ENCODE measurements around the gene PSMG4. TPM values are rescaled to one million over a fixed set of nuclear protein-coding genes. Genes with fewer than 3 reads are reported as not detected.

The PSMG4 gene
- total RNA-seq, 1 experiment from 2014 or later = 35.0 TPM

DNA sequence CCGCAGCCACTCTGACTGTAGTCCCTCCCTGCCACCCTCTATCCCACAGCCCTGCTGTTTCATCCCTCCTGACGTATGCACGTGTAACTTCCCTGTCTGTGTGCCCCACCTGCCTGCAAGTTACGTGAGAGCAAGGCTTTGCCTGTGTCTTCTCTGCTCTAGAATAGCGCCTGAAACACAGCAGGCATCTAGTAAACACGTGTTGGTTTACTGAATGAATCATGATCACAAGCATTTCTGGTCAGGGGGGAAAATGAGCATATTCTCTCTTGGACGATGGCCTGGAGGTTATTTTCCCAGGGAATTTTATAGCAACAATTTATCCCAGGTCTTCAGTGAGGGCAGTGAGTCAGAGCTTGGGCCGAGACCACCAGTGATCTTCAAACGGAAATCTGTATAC is 38.3 kb downstream of the PSMG4 start:
- RAD21 ChIA-PET (ENCODE audit: low non-redundant PET in 1 of 2, low total read pairs in 2 of 2, uncharacterized antibody in 2 of 2, unreplicated experiment in 2 of 2) = no interaction called here
- no peaks in the 10 kb centered on the region for H3K36me3 ChIP-seq (ENCODE audit: control insufficient read depth in 1 of 2, insufficient read depth in 2 of 2, low read length in 2 of 2)
- H3K79me2 ChIP-seq (ENCODE audit: insufficient read depth, low read length) = no peaks in the 10 kb centered on the region
- intact Hi-C loops (cut with micrococcal nuclease) = loop anchor here (5.0 kb wide), 1 partner anchor 435 kb away; no protein-coding TSS in a partner anchor
- no peak overlapping the region for H3K4me3 ChIP-seq (replicated peaks in 1 of 2; ENCODE audit: low read depth in 1 of 2, low read length in 2 of 2)
- ATAC-seq = no peak
- no peaks in the 10 kb centered on the region for H3K9me2 ChIP-seq (ENCODE audit: insufficient read depth)
- H3K9ac ChIP-seq (ENCODE audit: low read length) = no peak overlapping the region
- H3K4me2 ChIP-seq (ENCODE audit: low read length) = no peak overlapping the region
- H3K27ac ChIP-seq (ENCODE audit: low read depth, low read length) = no peak overlapping the region
- no peak overlapping the region for H2AFZ ChIP-seq (ENCODE audit: low read depth, low read length, poor library complexity, severe bottlenecking)
- no peaks in the 10 kb centered on the region for H4K20me1 ChIP-seq (ENCODE audit: insufficient read depth)
- TF ChIP-seq POLR2AphosphoS5 (IDR thresholded peaks at IDR 0.05; ENCODE audit: low read depth, low read length) (no peak), SIN3A (IDR thresholded peaks at IDR 0.05; ENCODE audit: low read depth) (no peak), SRF (IDR thresholded peaks at IDR 0.05; ENCODE audit: low read depth) (no peak), JUND (IDR thresholded peaks at IDR 0.05) (no peak), FOSL1 (IDR thresholded peaks at IDR 0.05; ENCODE audit: low read depth) (no peak), TCF7L2 (IDR thresholded peaks at IDR 0.05; ENCODE audit: borderline replicate concordance, extremely low read depth, insufficient read depth, insufficient read length) (no peak), EZH2phosphoT487 (IDR thresholded peaks at IDR 0.05; ENCODE audit: borderline replicate concordance) (no peak), ATF3 (IDR thresholded peaks at IDR 0.05) (no peak), YY1 (IDR thresholded peaks at IDR 0.05; ENCODE audit: extremely low read depth, insufficient replicate concordance, low read depth, low read length) (no peak), CEBPB (IDR thresholded peaks at IDR 0.05; ENCODE audit: low read depth) (no peak), POLR2A (IDR thresholded peaks at IDR 0.05; ENCODE audit: borderline replicate concordance, extremely low read depth, insufficient read depth, insufficient read length) (no peak), EZH2 (IDR thresholded peaks at IDR 0.05) (no peak), ELF1 (IDR thresholded peaks at IDR 0.05; ENCODE audit: borderline replicate concordance, low read depth) (no peak), CBX3 (IDR thresholded peaks at IDR 0.05; ENCODE audit: low read depth) (no peak), ZFX (IDR thresholded peaks at IDR 0.05) (no peak), SP1 (IDR thresholded peaks at IDR 0.05; ENCODE audit: low read depth) (no peak)
- TF ChIP-seq, protein P1, sequence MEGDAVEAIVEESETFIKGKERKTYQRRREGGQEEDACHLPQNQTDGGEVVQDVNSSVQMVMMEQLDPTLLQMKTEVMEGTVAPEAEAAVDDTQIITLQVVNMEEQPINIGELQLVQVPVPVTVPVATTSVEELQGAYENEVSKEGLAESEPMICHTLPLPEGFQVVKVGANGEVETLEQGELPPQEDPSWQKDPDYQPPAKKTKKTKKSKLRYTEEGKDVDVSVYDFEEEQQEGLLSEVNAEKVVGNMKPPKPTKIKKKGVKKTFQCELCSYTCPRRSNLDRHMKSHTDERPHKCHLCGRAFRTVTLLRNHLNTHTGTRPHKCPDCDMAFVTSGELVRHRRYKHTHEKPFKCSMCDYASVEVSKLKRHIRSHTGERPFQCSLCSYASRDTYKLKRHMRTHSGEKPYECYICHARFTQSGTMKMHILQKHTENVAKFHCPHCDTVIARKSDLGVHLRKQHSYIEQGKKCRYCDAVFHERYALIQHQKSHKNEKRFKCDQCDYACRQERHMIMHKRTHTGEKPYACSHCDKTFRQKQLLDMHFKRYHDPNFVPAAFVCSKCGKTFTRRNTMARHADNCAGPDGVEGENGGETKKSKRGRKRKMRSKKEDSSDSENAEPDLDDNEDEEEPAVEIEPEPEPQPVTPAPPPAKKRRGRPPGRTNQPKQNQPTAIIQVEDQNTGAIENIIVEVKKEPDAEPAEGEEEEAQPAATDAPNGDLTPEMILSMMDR (IDR thresholded peaks at IDR 0.05 in 2 of 3, conservative IDR thresholded peaks at IDR 0.05 in 1 of 3; ENCODE audit: borderline replicate concordance in 1 of 3, insufficient read depth in 1 of 3, low read depth in 2 of 3, low read length in 2 of 3) = no peak
- TF ChIP-seq, protein P2, sequence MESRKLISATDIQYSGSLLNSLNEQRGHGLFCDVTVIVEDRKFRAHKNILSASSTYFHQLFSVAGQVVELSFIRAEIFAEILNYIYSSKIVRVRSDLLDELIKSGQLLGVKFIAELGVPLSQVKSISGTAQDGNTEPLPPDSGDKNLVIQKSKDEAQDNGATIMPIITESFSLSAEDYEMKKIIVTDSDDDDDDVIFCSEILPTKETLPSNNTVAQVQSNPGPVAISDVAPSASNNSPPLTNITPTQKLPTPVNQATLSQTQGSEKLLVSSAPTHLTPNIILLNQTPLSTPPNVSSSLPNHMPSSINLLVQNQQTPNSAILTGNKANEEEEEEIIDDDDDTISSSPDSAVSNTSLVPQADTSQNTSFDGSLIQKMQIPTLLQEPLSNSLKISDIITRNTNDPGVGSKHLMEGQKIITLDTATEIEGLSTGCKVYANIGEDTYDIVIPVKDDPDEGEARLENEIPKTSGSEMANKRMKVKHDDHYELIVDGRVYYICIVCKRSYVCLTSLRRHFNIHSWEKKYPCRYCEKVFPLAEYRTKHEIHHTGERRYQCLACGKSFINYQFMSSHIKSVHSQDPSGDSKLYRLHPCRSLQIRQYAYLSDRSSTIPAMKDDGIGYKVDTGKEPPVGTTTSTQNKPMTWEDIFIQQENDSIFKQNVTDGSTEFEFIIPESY (IDR thresholded peaks at IDR 0.05; ENCODE audit: extremely low read depth, insufficient replicate concordance, low read length) = no peak
- TF ChIP-seq, protein P3, sequence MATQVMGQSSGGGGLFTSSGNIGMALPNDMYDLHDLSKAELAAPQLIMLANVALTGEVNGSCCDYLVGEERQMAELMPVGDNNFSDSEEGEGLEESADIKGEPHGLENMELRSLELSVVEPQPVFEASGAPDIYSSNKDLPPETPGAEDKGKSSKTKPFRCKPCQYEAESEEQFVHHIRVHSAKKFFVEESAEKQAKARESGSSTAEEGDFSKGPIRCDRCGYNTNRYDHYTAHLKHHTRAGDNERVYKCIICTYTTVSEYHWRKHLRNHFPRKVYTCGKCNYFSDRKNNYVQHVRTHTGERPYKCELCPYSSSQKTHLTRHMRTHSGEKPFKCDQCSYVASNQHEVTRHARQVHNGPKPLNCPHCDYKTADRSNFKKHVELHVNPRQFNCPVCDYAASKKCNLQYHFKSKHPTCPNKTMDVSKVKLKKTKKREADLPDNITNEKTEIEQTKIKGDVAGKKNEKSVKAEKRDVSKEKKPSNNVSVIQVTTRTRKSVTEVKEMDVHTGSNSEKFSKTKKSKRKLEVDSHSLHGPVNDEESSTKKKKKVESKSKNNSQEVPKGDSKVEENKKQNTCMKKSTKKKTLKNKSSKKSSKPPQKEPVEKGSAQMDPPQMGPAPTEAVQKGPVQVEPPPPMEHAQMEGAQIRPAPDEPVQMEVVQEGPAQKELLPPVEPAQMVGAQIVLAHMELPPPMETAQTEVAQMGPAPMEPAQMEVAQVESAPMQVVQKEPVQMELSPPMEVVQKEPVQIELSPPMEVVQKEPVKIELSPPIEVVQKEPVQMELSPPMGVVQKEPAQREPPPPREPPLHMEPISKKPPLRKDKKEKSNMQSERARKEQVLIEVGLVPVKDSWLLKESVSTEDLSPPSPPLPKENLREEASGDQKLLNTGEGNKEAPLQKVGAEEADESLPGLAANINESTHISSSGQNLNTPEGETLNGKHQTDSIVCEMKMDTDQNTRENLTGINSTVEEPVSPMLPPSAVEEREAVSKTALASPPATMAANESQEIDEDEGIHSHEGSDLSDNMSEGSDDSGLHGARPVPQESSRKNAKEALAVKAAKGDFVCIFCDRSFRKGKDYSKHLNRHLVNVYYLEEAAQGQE (IDR thresholded peaks at IDR 0.05; ENCODE audit: low read depth) = no peak
- no peaks in the 10 kb centered on the region for H3K4me1 ChIP-seq (ENCODE audit: control insufficient read depth in 1 of 2, insufficient read depth in 2 of 2, low read length in 2 of 2)
- no peak for DNase-seq (ENCODE audit: low read depth, low spot score)
- BruUV-seq (replicated peaks) = no TSS peak
- CTCF ChIA-PET = no interaction called here
- no peaks in the 10 kb centered on the region for H3K9me3 ChIP-seq (ENCODE audit: control insufficient read depth in 1 of 2, insufficient read depth in 1 of 2, low read depth in 1 of 2, low read length in 2 of 2)
- H3K27me3 ChIP-seq (ENCODE audit: insufficient read depth, low read length) = no peaks in the 10 kb centered on the region
- POLR2A ChIA-PET = no interaction called here
